HEK293T (cell line): ENCODE data around the gene MEIOSIN.

ENCODE experiments used
- FOXA1 ChIP-seq: fragments of 450-650 bp; IDR thresholded peaks from 2 replicates; pipeline ENCODE4 v1.6.1; 2016; ENCODE audit warnings: mild to moderate bottlenecking
- LEF1 ChIP-seq: fragments of 450-650 bp; IDR thresholded peaks from 2 replicates; pipeline ENCODE4 v1.6.1; 2017; ENCODE audit warnings: mild to moderate bottlenecking, borderline replicate concordance
- SP1 ChIP-seq: fragments of 450-650 bp; IDR thresholded peaks from 2 replicates; pipeline ENCODE4 v1.6.1; 2017
- TF ChIP-seq, protein P1 (sequence below): fragments of 450-650 bp; IDR thresholded peaks from 2 replicates; pipeline ENCODE4 v1.6.1; 2016

GRCh38 chr19:45716359-45717130, 16.7 kb upstream of the MEIOSIN start:
- TF ChIP-seq SP1, result no peak
- TF ChIP-seq FOXA1, result no peak
- TF ChIP-seq LEF1, result no peak
- TF ChIP-seq, protein P1, sequence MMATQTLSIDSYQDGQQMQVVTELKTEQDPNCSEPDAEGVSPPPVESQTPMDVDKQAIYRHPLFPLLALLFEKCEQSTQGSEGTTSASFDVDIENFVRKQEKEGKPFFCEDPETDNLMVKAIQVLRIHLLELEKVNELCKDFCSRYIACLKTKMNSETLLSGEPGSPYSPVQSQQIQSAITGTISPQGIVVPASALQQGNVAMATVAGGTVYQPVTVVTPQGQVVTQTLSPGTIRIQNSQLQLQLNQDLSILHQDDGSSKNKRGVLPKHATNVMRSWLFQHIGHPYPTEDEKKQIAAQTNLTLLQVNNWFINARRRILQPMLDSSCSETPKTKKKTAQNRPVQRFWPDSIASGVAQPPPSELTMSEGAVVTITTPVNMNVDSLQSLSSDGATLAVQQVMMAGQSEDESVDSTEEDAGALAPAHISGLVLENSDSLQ, result no peak
